HG03135 (cell line): ENCODE measurements around the gene PRDM12.

Experiments
- ATAC-seq: cut with Tn5 transposase; IDR thresholded peaks from one replicate; pipeline ENCODE4 v1.9.1; 2021; ENCODE audit warnings: mild to moderate bottlenecking, moderate library complexity; ENCODE audit not compliant: unreplicated experiment

The PRDM12 gene

DNA sequence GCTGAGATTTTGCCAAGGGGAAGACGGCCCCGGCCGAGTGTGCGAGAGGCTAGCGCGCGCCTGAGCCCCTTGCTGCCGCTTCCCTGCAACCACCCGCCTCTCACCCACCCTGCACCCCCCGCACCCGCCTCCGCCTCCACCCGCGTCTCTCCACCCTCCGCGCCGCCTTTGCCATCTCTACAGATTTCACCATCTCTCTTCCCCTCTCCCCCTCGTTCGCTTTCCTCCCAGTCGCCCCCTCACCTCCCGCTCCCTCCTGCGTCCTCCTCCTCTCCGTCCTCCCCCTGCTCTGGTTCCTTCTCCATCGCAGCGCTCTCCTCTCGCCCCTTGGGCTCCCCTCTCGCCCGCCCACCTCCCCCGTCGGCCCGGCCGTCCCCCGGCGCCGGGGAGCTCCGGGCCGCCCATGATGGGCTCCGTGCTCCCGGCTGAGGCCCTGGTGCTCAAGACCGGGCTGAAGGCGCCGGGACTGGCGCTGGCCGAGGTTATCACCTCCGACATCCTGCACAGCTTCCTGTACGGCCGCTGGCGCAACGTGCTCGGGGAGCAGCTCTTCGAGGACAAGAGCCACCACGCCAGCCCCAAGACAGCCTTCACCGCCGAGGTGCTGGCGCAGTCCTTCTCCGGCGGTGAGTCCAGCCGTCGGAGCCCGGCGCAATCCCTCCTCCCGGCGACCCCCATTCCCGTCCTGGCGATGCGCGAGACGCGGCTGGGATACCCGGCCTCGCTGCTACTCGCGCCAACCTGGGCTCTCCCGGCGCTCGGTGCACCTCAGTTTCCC, at the start of gene PRDM12:
Gene PRDM12 (plus strand): TSS at position 344 of the 778 bp plus-strand sequence. CDS start 60 bp downstream, at position 404.
- ATAC-seq: no peak

DNA sequence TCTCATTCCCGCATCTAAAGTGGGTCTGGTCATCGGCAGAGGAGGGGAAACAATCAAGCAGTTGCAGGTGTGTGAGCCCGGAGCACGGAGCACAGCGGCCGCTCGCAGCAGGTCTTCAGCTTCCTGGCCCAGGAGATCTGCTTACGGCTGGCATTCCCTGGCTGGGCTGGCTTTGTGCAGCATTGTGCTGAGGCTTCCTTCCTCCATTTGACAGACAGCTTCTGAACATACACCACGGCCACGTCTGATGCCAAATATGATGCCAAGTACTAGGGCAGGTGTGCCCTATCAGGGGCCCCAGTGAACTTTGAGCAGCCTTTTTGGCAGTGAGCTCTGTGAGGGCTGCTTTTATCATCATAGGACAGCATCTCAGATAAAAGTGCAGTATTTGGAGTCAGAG, 47.9 kb upstream of the PRDM12 start:
- no peak for ATAC-seq

DNA sequence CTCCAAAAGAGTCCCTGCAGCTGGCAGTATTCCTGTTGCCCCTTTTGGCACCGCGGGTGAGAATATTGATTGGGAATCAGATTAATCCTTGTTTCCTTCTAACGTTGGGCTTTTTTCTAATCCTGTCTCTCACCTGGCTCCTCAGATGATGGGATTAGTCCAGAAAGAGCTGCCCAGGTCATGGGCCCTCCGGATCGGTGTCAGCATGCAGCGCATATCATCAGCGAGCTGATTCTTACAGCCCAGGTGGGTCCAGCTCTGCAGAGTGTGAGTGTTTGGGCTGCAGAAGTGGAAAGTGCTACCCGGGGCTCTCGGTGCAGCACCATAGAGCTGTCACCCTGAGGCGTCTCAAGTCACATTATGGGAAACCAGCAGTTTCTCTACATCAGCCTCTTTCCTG, 40.9 kb upstream of the PRDM12 start:
- no peak for ATAC-seq

DNA sequence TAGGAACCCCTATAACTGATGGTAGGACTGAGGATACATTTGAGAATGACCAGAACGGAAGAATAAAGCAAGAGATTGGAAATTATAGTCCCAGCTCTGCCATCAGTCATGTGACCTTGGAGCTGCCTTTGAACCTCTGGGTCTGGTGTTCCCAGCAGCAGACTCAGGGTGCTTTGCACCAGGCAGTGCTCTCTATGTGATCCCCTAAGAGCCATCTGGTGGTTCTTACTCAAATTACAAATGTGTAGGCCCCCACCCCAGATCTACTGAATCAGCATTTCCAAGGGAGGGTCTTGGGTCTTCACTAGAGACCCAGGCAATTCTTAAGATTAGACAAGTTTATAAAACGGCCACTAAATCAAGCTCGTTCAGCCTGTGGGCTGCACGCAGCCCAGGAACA, 40.2 kb upstream of the PRDM12 start:
- ATAC-seq: no peak

DNA sequence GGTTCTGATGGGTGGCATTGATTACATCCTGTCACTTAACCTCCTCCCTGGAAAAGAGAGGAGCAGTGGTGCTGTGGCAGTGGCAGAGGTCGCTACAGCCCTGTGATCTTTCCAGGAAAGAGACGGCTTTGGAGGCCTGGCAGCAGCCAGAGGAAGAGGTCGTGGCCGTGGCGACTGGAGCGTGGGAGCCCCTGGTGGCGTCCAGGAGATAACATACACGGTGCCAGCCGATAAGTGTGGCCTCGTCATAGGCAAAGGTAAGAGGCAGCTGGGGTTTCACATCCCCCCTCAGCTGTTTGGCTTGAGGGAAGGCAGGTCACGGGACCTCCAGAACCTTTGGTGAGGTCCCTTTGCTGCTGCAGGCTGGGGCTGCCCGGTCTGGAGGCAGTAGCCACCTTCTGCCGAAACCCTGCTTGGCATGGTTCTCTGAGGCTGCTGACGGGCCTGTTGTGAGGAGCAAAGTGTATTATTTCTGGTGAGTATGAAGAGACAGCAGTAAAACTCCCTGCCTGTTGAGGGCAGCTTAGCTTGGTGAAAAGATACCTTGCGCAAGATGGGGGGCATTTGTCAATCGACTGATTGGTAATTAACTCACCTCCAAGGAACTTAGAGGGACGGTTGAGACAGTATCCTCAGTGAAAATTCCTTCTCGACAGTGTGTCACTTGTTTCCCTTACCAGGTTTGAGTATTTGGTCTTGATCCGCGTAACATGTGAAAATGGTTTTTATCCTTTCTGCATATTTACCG, 38.0 kb upstream of the PRDM12 start:
- ATAC-seq: no peak

DNA sequence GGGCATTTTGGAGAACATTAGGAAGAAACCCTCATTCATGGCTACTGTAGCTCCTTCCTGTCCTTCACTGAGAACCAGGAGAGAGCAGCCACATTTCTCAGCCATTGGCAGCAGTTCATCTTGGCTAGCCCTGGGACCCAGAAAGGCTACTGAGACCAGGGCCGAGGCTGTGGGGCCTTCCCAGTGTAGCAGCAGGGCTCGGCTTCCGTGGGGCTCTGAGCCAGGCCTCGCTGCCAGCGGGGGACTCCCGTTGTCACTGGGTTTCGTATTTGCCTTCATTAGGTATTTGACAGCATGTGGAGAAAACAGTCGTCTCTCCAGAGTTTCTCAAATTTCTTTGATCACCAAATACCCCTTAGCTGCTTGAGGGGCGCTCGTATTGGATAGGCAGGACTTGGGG, 37.3 kb upstream of the PRDM12 start:
- no peak for ATAC-seq

DNA sequence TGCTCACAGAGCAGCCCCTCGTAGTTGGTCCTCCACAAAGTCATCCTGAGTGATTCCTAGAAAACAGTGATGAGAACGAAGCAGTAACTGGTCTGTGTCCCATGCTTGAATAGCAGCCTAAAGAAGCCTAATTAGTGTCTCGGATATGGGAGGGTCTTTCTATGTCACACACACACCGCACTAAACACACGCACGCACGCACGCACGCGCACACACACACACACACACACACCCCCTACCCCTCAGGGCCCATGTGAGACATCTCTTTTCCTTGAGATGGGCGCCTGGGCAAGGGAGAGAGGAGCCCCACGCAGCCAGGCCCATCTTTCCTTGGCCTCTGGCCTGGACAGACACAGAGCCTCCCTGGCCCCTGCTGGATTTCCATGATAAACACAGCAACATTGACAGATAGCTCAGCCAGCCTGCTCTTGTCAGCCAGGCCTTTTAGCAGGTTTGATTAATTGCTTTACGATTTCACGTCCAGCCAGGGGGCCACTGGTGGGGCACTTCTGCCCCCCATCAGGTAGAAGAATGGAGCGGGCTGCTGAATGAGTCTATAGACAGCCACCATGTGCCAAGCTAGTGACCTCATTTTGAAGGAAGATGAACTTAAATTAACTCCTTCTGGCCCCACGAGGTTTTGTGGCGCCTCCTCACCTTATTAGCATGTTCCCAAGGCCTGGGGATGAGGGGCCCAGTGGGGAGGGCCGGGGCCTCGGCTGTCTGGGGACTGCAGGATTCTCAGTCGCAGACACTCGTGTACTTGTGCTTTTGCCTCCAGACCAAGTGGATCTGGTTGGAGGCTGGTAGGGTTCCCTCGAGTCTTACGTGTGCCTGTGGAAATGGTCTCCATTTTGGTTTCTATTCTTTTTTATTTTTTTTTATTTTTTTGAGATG, 36.2 kb upstream of the PRDM12 start:
- no peak for ATAC-seq

DNA sequence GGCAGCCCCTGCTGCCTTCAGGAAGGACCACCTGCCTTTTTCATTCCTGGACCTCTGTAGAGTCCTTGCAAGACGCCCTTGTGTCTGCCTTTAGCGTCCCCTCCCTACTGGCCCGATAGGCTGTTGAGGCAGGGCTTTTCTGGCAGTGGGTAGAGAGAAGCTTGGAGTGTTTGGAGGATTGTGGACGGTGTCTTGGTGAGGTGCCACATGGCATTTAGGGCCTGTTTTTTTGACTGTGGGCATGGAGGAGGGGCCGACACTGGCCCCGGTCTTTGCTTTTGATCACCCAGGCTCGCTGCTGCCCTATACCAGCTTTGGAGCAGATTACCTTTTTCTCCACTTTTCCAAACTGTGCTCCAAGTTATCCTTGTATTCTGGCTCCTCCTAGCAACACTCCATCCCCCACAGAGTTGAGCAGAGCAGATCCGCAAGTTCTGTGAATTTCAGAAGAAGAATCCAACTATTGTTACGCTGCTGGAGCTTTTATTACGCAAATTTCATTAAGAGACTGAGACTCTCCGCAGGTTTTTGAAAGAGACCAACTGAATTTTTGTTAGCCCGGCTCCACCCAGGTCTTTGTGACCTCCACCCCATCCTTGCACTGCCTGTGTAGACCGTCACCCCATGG, 34.8 kb upstream of the PRDM12 start:
- no peak for ATAC-seq

DNA sequence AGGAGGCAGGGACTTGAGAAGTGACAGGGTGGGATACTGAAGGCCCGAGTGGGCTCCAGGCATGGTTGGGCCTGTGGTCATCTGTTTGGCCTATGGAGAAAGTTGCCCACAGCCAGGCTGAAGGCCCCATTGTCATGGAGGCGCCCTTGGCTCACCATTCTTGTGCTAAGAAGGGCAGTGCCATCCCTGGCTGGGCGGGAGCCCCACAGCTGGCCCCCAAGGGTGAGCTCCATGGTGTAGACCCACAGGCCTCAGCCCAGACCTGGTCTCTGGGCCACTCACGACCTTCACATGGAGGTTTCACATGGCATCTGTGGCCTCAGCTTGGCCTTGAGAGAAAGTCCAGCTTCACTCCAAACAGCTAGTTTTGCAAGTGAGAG, 34.3 kb upstream of the PRDM12 start:
- no peak for ATAC-seq

DNA sequence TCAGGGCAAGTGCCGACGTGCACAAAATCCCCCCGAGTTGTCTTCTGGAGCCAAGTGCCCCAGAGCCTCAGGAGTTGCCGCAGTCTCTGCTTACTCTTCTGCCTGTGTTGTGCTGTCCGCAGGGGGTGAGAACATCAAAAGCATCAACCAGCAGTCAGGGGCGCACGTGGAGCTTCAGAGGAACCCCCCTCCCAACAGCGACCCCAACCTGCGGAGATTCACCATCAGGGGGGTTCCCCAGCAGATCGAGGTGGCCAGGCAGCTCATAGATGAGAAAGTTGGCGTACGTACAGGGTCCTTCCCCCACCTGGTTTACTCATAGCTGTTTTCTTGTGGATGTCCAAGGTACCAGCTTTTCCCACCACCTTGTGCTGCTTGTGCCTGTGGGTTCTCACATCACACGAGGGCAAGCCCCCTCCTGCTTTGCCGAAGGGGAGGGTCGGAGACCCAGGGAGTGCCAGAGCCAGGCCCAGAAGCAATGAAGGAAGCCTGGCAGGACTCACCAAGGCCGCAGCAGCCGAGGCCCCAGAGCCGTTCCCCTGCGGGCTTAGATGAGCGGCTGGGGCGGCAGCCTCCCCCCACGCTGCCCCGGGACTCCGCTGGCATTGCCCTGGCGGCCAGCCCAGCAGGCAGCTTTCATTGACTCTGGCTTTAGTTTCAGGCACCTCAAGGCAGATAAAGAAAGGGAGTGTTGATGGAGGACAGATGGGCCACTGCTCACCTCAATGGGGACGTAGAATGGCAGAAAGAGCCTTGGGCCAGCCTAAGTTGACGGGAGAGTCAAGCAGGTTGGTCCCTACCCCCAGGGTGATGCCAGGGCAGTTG, 33.7 kb upstream of the PRDM12 start:
- no peak for ATAC-seq

DNA sequence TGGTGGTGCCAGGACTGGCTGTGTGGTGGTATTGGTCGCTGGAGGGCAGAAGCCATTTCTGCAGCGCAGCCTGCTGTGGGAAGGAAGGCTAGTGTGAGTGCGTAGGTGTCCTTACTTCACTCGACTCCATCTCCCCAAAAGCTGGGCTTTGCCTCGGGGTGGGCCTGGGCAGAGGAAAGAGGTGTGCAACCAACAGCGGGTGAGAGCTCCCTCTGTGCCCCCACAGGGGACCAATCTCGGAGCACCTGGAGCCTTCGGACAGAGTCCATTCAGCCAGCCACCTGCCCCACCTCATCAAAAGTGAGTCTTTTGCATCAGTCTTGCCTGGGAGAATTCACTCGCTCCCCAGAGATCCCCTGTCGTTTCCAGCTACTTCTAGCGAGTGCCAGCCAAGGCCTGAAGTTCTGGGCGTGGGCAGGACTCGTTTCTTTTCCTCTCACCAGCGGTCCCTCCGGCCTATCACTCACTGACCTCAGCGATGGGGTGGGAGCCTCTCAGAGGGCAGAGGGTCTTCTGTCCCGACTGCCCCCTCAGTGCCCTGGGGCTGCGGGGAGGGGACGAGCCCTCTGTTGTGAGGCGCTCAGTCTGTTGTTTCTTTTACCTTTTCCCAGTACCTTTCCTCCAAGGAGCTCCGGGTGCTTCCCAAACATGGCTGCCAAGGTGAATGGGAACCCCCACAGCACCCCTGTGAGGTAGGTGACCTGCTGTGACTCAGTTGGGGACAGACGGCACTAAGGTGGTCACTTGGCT, 32.9 kb upstream of the PRDM12 start:
- ATAC-seq: no peak

DNA sequence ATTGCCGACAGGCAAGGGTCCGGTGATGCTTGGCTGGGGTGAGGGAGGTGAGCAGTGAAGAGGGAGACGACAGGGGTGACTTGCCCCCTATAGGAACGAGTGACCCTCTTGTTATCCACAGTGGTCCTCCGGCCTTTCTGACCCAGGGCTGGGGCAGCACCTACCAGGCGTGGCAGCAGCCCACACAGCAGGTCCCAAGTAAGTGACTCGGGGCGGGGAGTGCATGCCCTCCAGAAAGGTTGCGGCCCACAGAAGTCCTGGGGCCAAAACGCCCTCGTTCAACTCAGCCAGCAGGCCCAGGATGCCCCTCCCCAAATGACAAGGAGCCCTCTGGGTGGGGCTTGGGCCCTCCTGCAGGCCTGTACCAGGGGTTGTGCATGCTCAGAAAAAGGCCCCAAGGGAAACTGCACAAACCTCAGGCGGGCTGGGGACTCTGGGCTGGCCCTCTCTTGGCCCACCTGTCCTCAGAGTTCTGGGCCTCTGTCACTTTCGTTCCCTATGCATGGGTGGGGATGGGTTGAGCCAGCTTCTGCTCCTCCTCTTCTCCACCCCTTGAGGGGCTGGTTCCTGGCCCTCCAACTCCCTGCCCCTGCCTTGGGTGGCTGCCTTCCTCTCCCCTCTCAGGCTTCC, 32.2 kb upstream of the PRDM12 start:
- no peak for ATAC-seq

DNA sequence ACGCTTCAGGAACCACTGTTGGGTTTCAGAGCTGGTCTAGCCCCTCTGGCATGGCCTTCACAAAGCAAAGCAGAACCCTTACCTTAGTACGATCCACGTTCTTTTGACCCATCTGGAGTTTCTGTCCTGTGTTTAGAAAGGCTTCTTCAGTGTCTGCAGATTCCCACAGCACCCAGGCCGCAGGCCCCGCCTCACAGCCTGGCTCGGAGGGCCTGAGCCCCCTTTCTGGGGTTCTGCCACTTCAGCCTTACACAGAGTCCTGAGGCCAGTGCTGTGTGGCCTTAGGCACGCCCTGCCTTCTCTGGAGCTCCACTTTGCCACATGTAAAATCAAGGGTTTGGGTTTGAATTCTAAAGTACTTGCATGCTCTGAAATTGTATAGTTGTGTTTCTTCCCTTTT, 31.6 kb upstream of the PRDM12 start:
- no peak for ATAC-seq

DNA sequence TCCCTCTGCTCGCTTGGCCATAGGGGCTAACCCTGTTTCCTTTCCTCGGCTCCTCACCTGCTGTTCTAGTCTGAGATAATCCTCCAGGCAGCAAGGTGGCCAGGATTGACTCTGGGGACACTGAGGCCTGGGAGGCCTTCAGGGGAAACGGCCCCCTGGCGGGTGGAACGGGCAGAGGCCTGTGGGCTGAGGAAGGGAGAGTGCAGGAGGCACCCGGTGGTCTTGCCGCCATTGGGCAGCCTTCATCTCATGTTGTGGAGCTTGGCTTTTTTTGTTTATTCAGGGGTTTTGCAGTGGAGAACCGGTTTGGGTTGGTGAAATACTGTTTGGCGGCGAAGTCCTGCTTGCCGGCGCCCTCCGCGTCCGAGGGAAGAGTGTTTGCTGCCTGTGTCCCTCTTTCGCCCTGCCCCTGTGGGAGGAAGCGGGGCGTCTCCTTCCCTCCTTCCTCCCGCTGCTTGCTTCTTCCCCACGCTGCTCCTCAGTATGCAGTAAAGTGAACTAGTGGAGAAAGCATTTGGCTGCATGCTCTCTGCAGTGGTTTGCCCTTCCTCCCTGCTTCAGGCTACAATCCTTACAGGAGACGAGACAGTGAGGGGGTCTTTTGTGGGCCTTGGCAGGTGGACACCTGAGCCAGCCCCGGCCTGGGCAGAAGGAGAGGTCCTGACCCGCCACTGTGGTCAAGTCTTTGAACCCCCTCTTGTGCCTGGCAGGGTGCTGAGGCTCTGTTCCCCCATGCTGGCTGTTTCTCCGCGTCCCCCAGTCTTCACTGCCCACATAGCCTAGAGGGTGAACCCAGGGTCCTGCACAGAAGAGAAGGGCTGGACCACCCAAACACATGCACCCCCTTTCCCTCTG, 30.8 kb upstream of the PRDM12 start:
- ATAC-seq: no peak

DNA sequence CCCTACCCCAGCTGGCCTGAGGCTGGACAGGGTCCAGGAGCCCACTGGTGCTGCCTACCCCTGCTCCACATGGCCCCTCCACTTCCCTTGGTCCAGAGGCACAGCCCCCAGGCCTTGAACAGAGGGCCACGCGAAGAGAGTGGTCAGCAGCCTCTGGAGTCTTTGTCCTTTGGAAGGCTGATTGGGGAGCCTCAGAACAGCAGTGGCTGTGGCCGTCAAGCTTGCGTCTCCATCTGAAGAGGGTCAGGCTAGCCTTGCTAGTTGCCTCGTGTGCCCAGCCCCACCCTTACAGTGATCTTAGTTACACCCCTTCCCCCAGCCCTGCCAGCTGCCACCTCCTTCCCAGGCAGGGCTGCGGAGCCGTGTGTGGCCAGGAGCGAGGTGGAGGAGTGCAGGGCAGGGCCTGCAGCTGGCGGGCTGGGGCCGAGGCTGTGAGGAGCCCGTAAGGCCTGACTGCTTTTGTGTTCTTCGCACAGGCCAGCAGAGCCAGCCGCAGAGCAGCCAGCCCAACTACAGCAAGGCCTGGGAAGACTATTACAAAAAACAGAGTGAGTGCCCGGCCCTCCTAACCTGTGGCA, 30.1 kb upstream of the PRDM12 start:
- ATAC-seq: no peak

DNA sequence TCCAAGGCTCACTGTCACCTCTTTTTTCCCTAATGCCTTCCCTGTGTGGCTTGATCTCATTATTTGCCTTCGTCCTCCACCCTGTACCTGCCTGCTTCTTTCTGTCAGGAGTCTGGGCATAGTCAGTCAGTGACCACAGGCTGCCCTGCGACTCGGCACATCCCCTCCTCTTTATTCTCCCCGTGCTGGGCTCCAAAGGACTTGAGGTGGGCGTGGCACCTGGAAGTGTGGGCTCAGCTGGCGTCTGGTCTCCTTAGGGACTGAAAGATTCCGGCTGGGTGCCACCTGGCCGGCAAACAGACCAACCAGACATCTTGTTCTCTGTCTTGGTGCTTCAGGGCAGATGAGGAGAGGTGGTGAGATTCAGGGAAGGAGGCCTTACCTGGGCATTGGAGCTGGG, 29.6 kb upstream of the PRDM12 start:
- no peak for ATAC-seq

DNA sequence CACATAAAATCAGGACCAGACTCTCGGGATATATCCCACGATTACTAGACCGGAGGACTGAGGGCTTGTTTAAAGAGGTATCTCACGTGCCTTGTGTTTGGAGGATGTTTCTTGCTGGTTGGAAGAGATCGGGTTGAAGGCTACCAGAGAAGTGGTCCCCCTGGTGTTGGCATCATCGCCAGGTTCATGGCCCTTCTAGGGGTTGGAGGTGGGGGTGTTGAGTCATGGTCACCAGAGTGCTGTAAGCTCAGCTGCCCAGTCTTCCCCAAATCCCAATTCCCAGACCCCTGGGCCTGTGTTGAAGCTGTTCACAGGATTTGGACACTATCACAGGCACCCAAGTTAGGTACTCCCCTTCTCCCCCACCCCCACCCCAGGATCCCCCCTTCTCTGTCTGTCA, 29.1 kb upstream of the PRDM12 start:
- no peak for ATAC-seq
